ENCODE measurements around the gene CLDN11.

Gene CLDN11

GRCh38 chr3:170473358-170473757 is 54.7 kb downstream of the CLDN11 start:
- DNase-seq, result no peak

GRCh38 chr3:170475092-170475685 is 56.5 kb downstream of the CLDN11 start:
- DNase-seq, result no peak

GRCh38 chr3:170476291-170476690 is 57.6 kb downstream of the CLDN11 start:
- no peak for DNase-seq

GRCh38 chr3:170477395-170477794 is 58.7 kb downstream of the CLDN11 start:
- DNase-seq, result no peak

GRCh38 chr3:170480111-170480510 is 61.4 kb downstream of the CLDN11 start:
- DNase-seq, result no peak

GRCh38 chr3:170482199-170482598 is 63.5 kb downstream of the CLDN11 start:
- DNase-seq, result no peak

- DNase-seq, result no peak
These were observed 65.0 kb downstream of the CLDN11 start for GRCh38 chr3:170483485-170484262.

All from activated CD4-positive, alpha-beta T cell treated with anti-CD3 and anti-CD28 coated beads, Interleukin-2, amount 50 U/mL, for 48 hours (primary cell).